NB4 (cell line): ENCODE data around the gene OSBPL10.
"Not testable (repeated sequence)": the region's sequence is repeated elsewhere in the genome, so short reads cannot be mapped to it uniquely, and the experiment has no call there.

Experiments used
- DNase-seq: peaks from one replicate; pipeline ENCODE4 v3.0.0; 2010; ENCODE audit warnings: low read depth
- H3K4me3 ChIP-seq: one replicate; pipeline ENCODE4 v1.5.1; 2011; ENCODE audit warnings: mild to moderate bottlenecking, low read depth, low read length, moderate library complexity
- CTCF ChIP-seq: IDR thresholded peaks from one replicate; pipeline ENCODE4 v1.5.1; 2012; ENCODE audit warnings: low read depth, low read length
- MYC ChIP-seq: IDR thresholded peaks from 2 replicates; pipeline ENCODE4 v1.6.1; 2011; ENCODE audit warnings: low read depth, low read length
- POLR2A ChIP-seq: IDR thresholded peaks from 2 replicates; pipeline ENCODE4 v1.6.1; 2011; ENCODE audit warnings: mild to moderate bottlenecking; ENCODE audit not compliant: insufficient read length; ENCODE audit errors: extremely low read depth
- TF ChIP-seq, protein P1 (sequence below): IDR thresholded peaks from 2 replicates; pipeline ENCODE4 v1.6.1; 2011; ENCODE audit warnings: low read depth, low read length

The OSBPL10 gene

GRCh38 chr3:31876331-31876730 lies 104.7 kb downstream of the OSBPL10 start:
- no peak overlapping the region for H3K4me3 ChIP-seq
- no peak for DNase-seq

DNA sequence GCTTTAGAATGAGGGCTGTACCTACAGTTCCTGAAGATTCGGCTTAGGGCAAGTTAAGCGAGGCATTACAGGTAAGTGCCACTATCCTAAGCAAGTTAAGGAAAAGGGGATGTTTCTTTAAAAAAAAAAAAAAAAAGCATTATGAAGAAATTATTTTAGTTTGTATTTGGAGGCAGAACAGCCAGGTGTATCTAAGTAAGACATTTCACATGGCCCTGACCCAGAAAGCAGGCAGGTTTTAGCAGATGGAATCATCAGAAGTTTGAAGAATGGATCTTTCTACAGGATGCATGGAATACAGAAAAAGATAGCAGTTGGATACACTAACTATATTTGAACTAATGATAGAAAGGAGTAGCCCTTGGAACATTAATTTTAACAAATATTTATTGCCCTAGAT lies 105.6 kb downstream of the OSBPL10 start:
- no peak for TF ChIP-seq CTCF
- H3K4me3 ChIP-seq: no peak overlapping the region
- DNase-seq: no peak

More at GRCh38 chr3:31876331-31876730, 104.7 kb downstream of the OSBPL10 start:
- TF ChIP-seq MYC (no peak), CTCF (no peak), POLR2A (no peak)
- TF ChIP-seq, protein P1, sequence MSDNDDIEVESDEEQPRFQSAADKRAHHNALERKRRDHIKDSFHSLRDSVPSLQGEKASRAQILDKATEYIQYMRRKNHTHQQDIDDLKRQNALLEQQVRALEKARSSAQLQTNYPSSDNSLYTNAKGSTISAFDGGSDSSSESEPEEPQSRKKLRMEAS: no peak

DNA sequence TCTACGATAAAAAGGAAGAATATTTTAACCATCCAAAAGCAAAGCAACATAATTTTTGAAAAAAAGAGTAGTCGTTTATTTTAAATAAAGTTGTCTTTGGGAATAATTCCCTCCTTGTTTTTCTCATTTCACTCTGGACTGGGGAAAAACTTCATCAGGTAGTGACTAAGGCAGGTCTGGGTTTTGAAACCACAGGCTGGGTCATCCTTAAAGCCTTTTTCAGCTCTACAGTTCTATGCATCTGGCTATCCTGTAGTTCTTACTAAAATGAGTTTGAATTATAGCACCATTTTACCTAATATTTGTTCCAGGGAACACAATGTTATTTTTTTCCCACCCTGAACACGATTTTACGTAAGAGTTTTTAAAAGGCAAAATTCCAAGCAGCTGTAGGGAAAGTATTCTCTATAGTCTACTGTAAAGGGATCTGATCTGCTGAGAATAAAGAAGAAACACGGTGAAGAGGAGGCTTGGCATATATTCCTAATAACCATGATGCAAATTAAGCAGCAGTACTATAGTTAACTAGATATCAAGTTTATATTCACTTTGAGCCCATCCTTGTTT lies 107.7 kb downstream of the OSBPL10 start:
- TF ChIP-seq, protein P1: no peak
- no peak for TF ChIP-seq MYC
- no peak for TF ChIP-seq CTCF
- TF ChIP-seq POLR2A: no peak
- no peak for DNase-seq
- H3K4me3 ChIP-seq: no peak overlapping the region

- no peak for TF ChIP-seq CTCF
- TF ChIP-seq MYC: no peak
- TF ChIP-seq POLR2A: no peak
- TF ChIP-seq, protein P1: no peak
- no peak for DNase-seq
- no peak overlapping the region for H3K4me3 ChIP-seq
These were observed 109.0 kb downstream of the OSBPL10 start for GRCh38 chr3:31871939-31872507.

DNA sequence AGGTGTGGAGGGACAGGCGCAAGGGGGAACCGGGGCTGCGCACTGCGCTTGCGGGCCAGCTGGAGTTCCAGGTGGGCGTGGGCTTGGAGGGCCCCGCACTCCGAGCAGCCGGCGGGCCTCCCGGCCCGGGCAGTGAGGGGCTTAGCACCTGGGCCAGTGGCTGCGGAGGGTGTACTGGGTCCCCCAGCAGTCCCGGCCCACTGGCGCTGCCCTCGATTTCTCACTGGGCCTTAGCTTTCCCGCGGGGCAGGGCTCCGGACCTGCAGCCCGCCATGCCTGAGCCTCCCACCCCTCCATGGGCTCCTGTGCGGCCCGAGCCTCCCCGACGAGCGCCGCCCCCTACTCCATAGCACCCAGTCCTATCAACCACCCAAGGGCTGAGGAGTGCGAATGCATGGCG lies 111.0 kb downstream of the OSBPL10 start:
- not testable (repeated sequence) for H3K4me3 ChIP-seq, DNase-seq

DNA sequence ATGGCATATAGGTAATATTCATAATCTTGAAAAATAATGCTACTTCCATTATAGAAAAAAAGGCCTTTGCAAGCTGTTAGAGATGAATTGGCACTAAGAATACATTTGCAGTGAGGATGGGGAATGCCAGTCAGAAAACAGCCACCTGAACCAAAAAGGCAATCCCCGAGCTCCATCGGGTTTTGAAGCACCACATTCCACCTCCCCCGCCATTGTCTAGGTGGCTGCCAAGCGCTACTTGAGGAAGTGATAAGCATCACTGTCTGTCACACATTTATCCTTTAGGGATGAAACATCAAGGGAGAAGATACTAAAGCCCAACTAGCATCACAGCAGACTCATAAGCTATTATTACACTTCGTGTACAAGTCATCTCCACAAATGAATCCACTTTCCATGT lies 112.8 kb downstream of the OSBPL10 start:
- DNase-seq: no peak
- H3K4me3 ChIP-seq: no peak overlapping the region
- TF ChIP-seq POLR2A: no peak
- TF ChIP-seq, protein P1: no peak
- TF ChIP-seq MYC: no peak
- TF ChIP-seq CTCF: no peak
